Ascending aorta (tissue), 2 donors: Measurements from ENCODE around the gene SPON2. TPM values are rescaled to one million over a fixed set of nuclear protein-coding genes. Genes with fewer than 3 reads are reported as not detected.

ENCODE experiments used
- DNase-seq, 2 donors: peaks; one replicate each; pipeline ENCODE4 v3.0.0-alpha.2; 2019; ENCODE audit warnings: low spot score in 2 of 2
- H3K27ac ChIP-seq, 2 donors: fragments of 200-600 bp; sonication (generic); one replicate each; pipeline ENCODE4 v1.5.1; 2016 to 2017; ENCODE audit warnings: mild to moderate bottlenecking in 1 of 2
- H3K27me3 ChIP-seq: fragments of 200-600 bp; sonication (generic); one replicate; pipeline ENCODE4 v1.5.1; 2017
- H3K36me3 ChIP-seq, 2 donors: fragments of 200-600 bp; sonication (generic); one replicate each; pipeline ENCODE4 v1.5.1; 2016
- H3K4me1 ChIP-seq, 2 donors: fragments of 200-600 bp; sonication (generic); one replicate each; pipeline ENCODE4 v1.5.1; 2016 to 2017; ENCODE audit warnings: mild to moderate bottlenecking in 1 of 2
- H3K4me3 ChIP-seq, 2 donors: fragments of 200-600 bp; sonication (generic); one replicate each; pipeline ENCODE4 v1.5.1; 2016 to 2017; ENCODE audit warnings: mild to moderate bottlenecking in 1 of 2
- H3K9me3 ChIP-seq, 2 donors: fragments of 200-600 bp; sonication (generic); one replicate each; pipeline ENCODE4 v1.5.1; 2016
- intact Hi-C: fragments of 100-400 bp; cut with DNase I; formaldehyde crosslinking; loops from one replicate; pipeline ENCODE4 v1.15.1; 2023
- total RNA-seq: library from RNA; depleted of rRNA; stranded (reverse); fragments of >200 nt; gene quantifications from one replicate; pipeline ENCODE4 v1.1.0, GENCODE V29; 2016
- TF ChIP-seq, protein P1 (sequence below), 3 experiments: fragments of 200-600 bp in 2 of 3; fragments of 450-650 bp in 1 of 3; sonication (generic) in 2 of 3; IDR thresholded peaks; one replicate each; pipeline ENCODE4 v1.5.1; 2016 to 2019; ENCODE audit warnings: antibody characterized with exemption in 3 of 3, mild to moderate bottlenecking in 1 of 3, moderate library complexity in 1 of 3

The SPON2 gene
- total RNA-seq, 1 donor from 2014 or later = 14.0 TPM

GRCh38 chr4:1122505-1122904, 49.9 kb downstream of the SPON2 start:
- no peak overlapping the region for H3K4me3 ChIP-seq
- no peaks in the 10 kb centered on the region for H3K9me3 ChIP-seq
- H3K36me3 ChIP-seq = no peaks in the 10 kb centered on the region
- TF ChIP-seq, protein P1, sequence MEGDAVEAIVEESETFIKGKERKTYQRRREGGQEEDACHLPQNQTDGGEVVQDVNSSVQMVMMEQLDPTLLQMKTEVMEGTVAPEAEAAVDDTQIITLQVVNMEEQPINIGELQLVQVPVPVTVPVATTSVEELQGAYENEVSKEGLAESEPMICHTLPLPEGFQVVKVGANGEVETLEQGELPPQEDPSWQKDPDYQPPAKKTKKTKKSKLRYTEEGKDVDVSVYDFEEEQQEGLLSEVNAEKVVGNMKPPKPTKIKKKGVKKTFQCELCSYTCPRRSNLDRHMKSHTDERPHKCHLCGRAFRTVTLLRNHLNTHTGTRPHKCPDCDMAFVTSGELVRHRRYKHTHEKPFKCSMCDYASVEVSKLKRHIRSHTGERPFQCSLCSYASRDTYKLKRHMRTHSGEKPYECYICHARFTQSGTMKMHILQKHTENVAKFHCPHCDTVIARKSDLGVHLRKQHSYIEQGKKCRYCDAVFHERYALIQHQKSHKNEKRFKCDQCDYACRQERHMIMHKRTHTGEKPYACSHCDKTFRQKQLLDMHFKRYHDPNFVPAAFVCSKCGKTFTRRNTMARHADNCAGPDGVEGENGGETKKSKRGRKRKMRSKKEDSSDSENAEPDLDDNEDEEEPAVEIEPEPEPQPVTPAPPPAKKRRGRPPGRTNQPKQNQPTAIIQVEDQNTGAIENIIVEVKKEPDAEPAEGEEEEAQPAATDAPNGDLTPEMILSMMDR (IDR thresholded peaks at IDR 0.05) = no peak
- H3K27me3 ChIP-seq = peaks cover 4% of the 10 kb centered on the region
- DNase-seq = no peak
- H3K27ac ChIP-seq = no peak overlapping the region
- intact Hi-C loops = no loop called here
- H3K4me1 ChIP-seq = no peaks in the 10 kb centered on the region

Other genes with a start within 250 kb of the SPON2 start
- 87.3 TPM for gene GAK, start 240.3 kb downstream of the SPON2 start, total RNA-seq
- gene TMEM175, start 240.1 kb downstream of the SPON2 start, total RNA-seq = 41.2 TPM
- gene DGKQ, start 199.0 kb downstream of the SPON2 start, total RNA-seq = 20.1 TPM
- gene IDUA, start 185.5 kb downstream of the SPON2 start, total RNA-seq = 118 TPM
- gene SLC26A1, start 179.2 kb downstream of the SPON2 start, total RNA-seq = not detected
- 79.1 TPM for gene FGFRL1, start 161.0 kb downstream of the SPON2 start, total RNA-seq
- not detected for gene RNF212, start 59.0 kb downstream of the SPON2 start, total RNA-seq
- 273 TPM for gene CTBP1, start 76.5 kb upstream of the SPON2 start, total RNA-seq
- 56.3 TPM for gene MAEA, start 117.3 kb upstream of the SPON2 start, total RNA-seq
- 56.9 TPM for gene UVSSA, start 174.6 kb upstream of the SPON2 start, total RNA-seq
- not detected for gene NKX1-1, start 233.9 kb upstream of the SPON2 start, total RNA-seq